Right cardiac atrium (tissue), 5 donors: ENCODE results near the gene PHC2. TPM values are rescaled to one million over a fixed set of nuclear protein-coding genes. Genes with fewer than 3 reads are reported as not detected.

ENCODE experiments used
- ATAC-seq, 2 donors: fragments of 200-7000 bp; cut with Tn5 transposase; one replicate each; pipeline versions ENCODE4 v1.8.0 to v1.9.1; 2020; ENCODE audit warnings: moderate library complexity in 2 of 2, mild to moderate bottlenecking in 1 of 2
- DNase-seq, 3 donors: peaks; one replicate each; pipeline ENCODE4 v3.0.0-alpha.2; 2020
- H3K27ac ChIP-seq: one replicate; pipeline ENCODE4 v1.5.1; 2013; ENCODE audit warnings: mild to moderate bottlenecking, low read length, control low read depth, moderate library complexity
- H3K27me3 ChIP-seq: one replicate; pipeline ENCODE4 v1.6.1; 2013; ENCODE audit not compliant: control insufficient read depth, insufficient read depth
- H3K4me1 ChIP-seq: one replicate; pipeline ENCODE4 v1.6.1; 2013; ENCODE audit warnings: low read length; ENCODE audit not compliant: control insufficient read depth, insufficient read depth
- H3K4me3 ChIP-seq: one replicate; pipeline ENCODE4 v1.5.1; 2013; ENCODE audit warnings: low read length, control low read depth
- H3K9me3 ChIP-seq: one replicate; pipeline ENCODE4 v1.6.1; 2013; ENCODE audit warnings: low read length; ENCODE audit not compliant: control insufficient read depth
- WGBS: extraction: QIAGEN DNeasy Blood & Tissue Kit; methylation state at CpG from one replicate; pipeline ENCODE4 v1.1.7; 2013; 5-methylcytosine and 5-hydroxymethylcytosine counted together
- intact Hi-C, 4 donors: fragments of 100-400 bp; cut with DNase I; formaldehyde crosslinking; loops; one replicate each; pipeline versions ENCODE4 v1.11.0 to v1.14.0; 2022 to 2023
- polyA plus RNA-seq: library from polyadenylated mRNA; stranded (reverse); fragments of 200-250 nt; gene quantifications from one replicate; pipeline ENCODE4 v1.2.3, GENCODE V29; 2013
- total RNA-seq, 4 donors: library from RNA; stranded (reverse); fragmentation: NEBNext Ultra II Directional; extraction: Animal tissue kit (Norgen Biotek cat#: 25700); gene quantifications; one replicate each; pipeline ENCODE4 v1.2.1, GENCODE V29; 2021
- donor health status: healthy with polysubstance abuse.
- donor health status: DM: no; HTN: yes; CAD: no.
- donor health status: DM: no; HTN: no; CAD: no.
- donor health status: DM: no; HTN: yes; CAD: no; lungs with severe emphysema.
- donor health status: DM: yes; HTN: yes; CAD: no.

Gene PHC2
- total and polyA plus RNA-seq, 5 donors, result 89.3 to 105 (median 97.5) TPM

- peak in 1 of 3 donors; percentile 46 for DNase-seq
- no peak overlapping the region for H3K27ac ChIP-seq
- H3K9me3 ChIP-seq, result no peaks in the 10 kb centered on the region
- H3K4me3 ChIP-seq, result no peak overlapping the region
- intact Hi-C loops, result loop anchor here in 1 of 4 donors (10.0 kb wide), 1 partner anchor 86 kb away; no protein-coding TSS in a partner anchor
- peaks cover 20% of the 10 kb centered on the region for H3K4me1 ChIP-seq
- no peak for ATAC-seq
- no peaks in the 10 kb centered on the region for H3K27me3 ChIP-seq
- 35% methylated on average over 4 of the region's 5 CpGs for WGBS
Observed at GRCh38 chr1:33378976-33379375, 51.9 kb downstream of the PHC2 start.

- DNase-seq (no peak), ATAC-seq (no peak)
- WGBS, result 23% methylated on average over 1 of the region's 1 CpG
- Histone ChIP-seq H3K9me3 (no peaks in the 10 kb centered on the region), H3K4me1 (peaks cover 16% of the 10 kb centered on the region), H3K4me3 (no peak overlapping the region), H3K27ac (no peak overlapping the region), H3K27me3 (no peaks in the 10 kb centered on the region)
- intact Hi-C loops, result loop anchor here in 1 of 4 donors (10.0 kb wide), 1 partner anchor 86 kb away; no protein-coding TSS in a partner anchor
Observed at GRCh38 chr1:33378524-33378923, 52.4 kb downstream of the PHC2 start.

- Histone ChIP-seq H3K27ac (no peak overlapping the region), H3K27me3 (no peaks in the 10 kb centered on the region), H3K9me3 (no peaks in the 10 kb centered on the region), H3K4me3 (no peak overlapping the region), H3K4me1 (peaks cover 15% of the 10 kb centered on the region)
- no peak for ATAC-seq
- intact Hi-C loops, result loop anchor here in 1 of 4 donors (10.0 kb wide), 1 partner anchor 87 kb away; no protein-coding TSS in a partner anchor
- DNase-seq, result no peak
- WGBS, result 77% methylated on average over 1 of the region's 1 CpG
Observed at GRCh38 chr1:33377756-33378155, 53.1 kb downstream of the PHC2 start.

- WGBS, result 92% methylated on average over 1 of the region's 1 CpG
- no peak overlapping the region for H3K27ac ChIP-seq
- ATAC-seq, result no peak
Observed at GRCh38 chr1:33377013-33377412, 53.9 kb downstream of the PHC2 start.

GRCh38 chr1:33375316-33375715 is 55.6 kb downstream of the PHC2 start:
- Histone ChIP-seq H3K4me1 (peaks cover 13% of the 10 kb centered on the region), H3K4me3 (no peak overlapping the region), H3K27me3 (no peaks in the 10 kb centered on the region), H3K27ac (no peak overlapping the region), H3K9me3 (no peaks in the 10 kb centered on the region)
- DNase-seq, result no peak
- ATAC-seq, result no peak
- 95% methylated on average over 9 of the region's 9 CpGs for WGBS
- intact Hi-C loops, result loop anchor here in 1 of 4 donors (10.0 kb wide), 1 partner anchor 89 kb away; no protein-coding TSS in a partner anchor

More at GRCh38 chr1:33377013-33377412, 53.9 kb downstream of the PHC2 start:
- DNase-seq, result no peak
- no peaks in the 10 kb centered on the region for H3K9me3 ChIP-seq
- no peaks in the 10 kb centered on the region for H3K27me3 ChIP-seq
- peaks cover 15% of the 10 kb centered on the region for H3K4me1 ChIP-seq
- intact Hi-C loops, result loop anchor here in 1 of 4 donors (10.0 kb wide), 1 partner anchor 88 kb away; no protein-coding TSS in a partner anchor
- H3K4me3 ChIP-seq, result no peak overlapping the region

- H3K4me3 ChIP-seq, result no peak overlapping the region
- WGBS, result 83% methylated on average over 5 of the region's 5 CpGs
- no peaks in the 10 kb centered on the region for H3K27me3 ChIP-seq
- peak overlapping the region; percentile 57 for H3K27ac ChIP-seq
- intact Hi-C loops, result loop anchor here in 2 of 4 donors (5.0 to 10.0 kb wide), 2 partner anchors 90 to 93 kb away; no protein-coding TSS in a partner anchor
- DNase-seq (no peak), ATAC-seq (no peak)
- H3K4me1 ChIP-seq, result peaks cover 10% of the 10 kb centered on the region
- no peaks in the 10 kb centered on the region for H3K9me3 ChIP-seq
Observed at GRCh38 chr1:33374336-33375105, 56.4 kb downstream of the PHC2 start.

- ATAC-seq, result no peak
- H3K4me1 ChIP-seq, result peaks cover 7% of the 10 kb centered on the region
- H3K4me3 ChIP-seq, result no peak overlapping the region
- no peaks in the 10 kb centered on the region for H3K9me3 ChIP-seq
- no peaks in the 10 kb centered on the region for H3K27me3 ChIP-seq
- no peak overlapping the region for H3K27ac ChIP-seq
- WGBS, result 90% methylated on average over 4 of the region's 4 CpGs
- DNase-seq, result no peak
- intact Hi-C loops, result loop anchor here in 2 of 4 donors (5.0 to 10.0 kb wide), 2 partner anchors 91 to 94 kb away; no protein-coding TSS in a partner anchor
Observed at GRCh38 chr1:33373606-33374005, 57.3 kb downstream of the PHC2 start.

GRCh38 chr1:33372677-33373076 is 58.2 kb downstream of the PHC2 start:
- intact Hi-C loops, result loop anchor here in 2 of 4 donors (5.0 to 10.0 kb wide), 2 partner anchors 92 to 95 kb away; no protein-coding TSS in a partner anchor
- no peak for DNase-seq
- ATAC-seq, result no peak
- no peaks in the 10 kb centered on the region for H3K9me3 ChIP-seq
- H3K27me3 ChIP-seq, result no peaks in the 10 kb centered on the region
- H3K27ac ChIP-seq, result no peak overlapping the region
- 80% methylated on average over 4 of the region's 4 CpGs for WGBS
- peaks cover 7% of the 10 kb centered on the region for H3K4me1 ChIP-seq
- H3K4me3 ChIP-seq, result no peak overlapping the region

GRCh38 chr1:33372162-33372561 is 58.7 kb downstream of the PHC2 start:
- Histone ChIP-seq H3K9me3 (no peaks in the 10 kb centered on the region), H3K4me3 (no peak overlapping the region), H3K27ac (no peak overlapping the region), H3K4me1 (peaks cover 7% of the 10 kb centered on the region), H3K27me3 (no peaks in the 10 kb centered on the region)
- WGBS, result 95% methylated on average over 12 of the region's 12 CpGs
- no peak for DNase-seq
- intact Hi-C loops, result loop anchor here in 2 of 4 donors (5.0 to 10.0 kb wide), 2 partner anchors 93 to 95 kb away; no protein-coding TSS in a partner anchor
- no peak for ATAC-seq

GRCh38 chr1:33371334-33371733 is 59.6 kb downstream of the PHC2 start:
- peaks cover 5% of the 10 kb centered on the region for H3K4me1 ChIP-seq
- ATAC-seq (no peak), DNase-seq (no peak)
- 92% methylated on average over 9 of the region's 9 CpGs for WGBS
- H3K9me3 ChIP-seq, result no peaks in the 10 kb centered on the region
- H3K4me3 ChIP-seq, result no peak overlapping the region
- H3K27ac ChIP-seq, result no peak overlapping the region
- H3K27me3 ChIP-seq, result no peaks in the 10 kb centered on the region
- intact Hi-C loops, result loop anchor here in 2 of 4 donors (5.0 to 10.0 kb wide), 2 partner anchors 93 to 96 kb away; no protein-coding TSS in a partner anchor

- intact Hi-C loops, result loop anchor here in 2 of 4 donors (5.0 to 10.0 kb wide), 2 partner anchors 94 to 96 kb away; no protein-coding TSS in a partner anchor
Observed at GRCh38 chr1:33370827-33371226, 60.1 kb downstream of the PHC2 start.

More at GRCh38 chr1:33370827-33371226, 60.1 kb downstream of the PHC2 start:
- DNase-seq, result no peak
- ATAC-seq, result no peak
- Histone ChIP-seq H3K4me3 (no peak overlapping the region), H3K27ac (peak overlapping the region; percentile 70), H3K27me3 (no peaks in the 10 kb centered on the region), H3K9me3 (no peaks in the 10 kb centered on the region), H3K4me1 (peaks cover 5% of the 10 kb centered on the region)
- 90% methylated on average over 5 of the region's 5 CpGs for WGBS
